ENCODE results near the gene ITPR3. TPM values are rescaled to one million over a fixed set of nuclear protein-coding genes. Genes with fewer than 3 reads are reported as not detected.

ITPR3 gene
- total and polyA plus RNA-seq, 8 donors: 70.8 to 147 (median 94.4) TPM

- peaks cover 0 to 12% of the 10 kb centered on the region in 2 donors for H3K4me1 ChIP-seq
- H3K36me3 ChIP-seq: no peaks in the 10 kb centered on the region
- no peak overlapping the region for H3K27ac ChIP-seq
- DNase-seq: no peak
- no peak for TF ChIP-seq CTCF (IDR thresholded peaks at IDR 0.05)
- no peak overlapping the region for H3K4me3 ChIP-seq
- ATAC-seq: peak; percentile 21
- peaks cover 0 to 12% of the 10 kb centered on the region in 2 donors for H3K27me3 ChIP-seq
- intact Hi-C loops (cut with DNase I): no loop called here
- H3K9me3 ChIP-seq: no peaks in the 10 kb centered on the region
Observed at GRCh38 chr6:33616113-33616512, 5.0 kb upstream of the ITPR3 start.

DNA sequence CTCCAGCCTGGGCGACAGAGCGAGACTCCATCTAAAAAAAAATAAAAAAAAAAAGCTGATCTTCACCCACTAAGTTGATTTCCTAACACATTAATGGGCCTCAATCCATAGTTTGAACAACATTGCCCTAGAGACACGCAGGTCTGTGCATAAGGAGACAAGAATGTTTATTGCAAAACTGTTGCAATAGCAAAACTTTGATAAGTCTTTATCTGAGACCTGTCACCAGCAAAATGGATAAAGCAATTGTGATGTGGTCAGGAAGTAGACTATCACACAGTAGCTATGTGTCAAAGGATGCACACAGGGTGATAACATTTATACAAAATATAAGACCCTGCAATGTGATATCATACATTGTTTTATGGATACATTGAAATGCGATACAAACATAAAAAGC lies 4.2 kb upstream of the ITPR3 start:
- intact Hi-C loops (cut with DNase I): no loop called here
- Histone ChIP-seq H3K36me3 (no peaks in the 10 kb centered on the region), H3K4me1 (peaks cover 0 to 18% of the 10 kb centered on the region in 2 donors), H3K27me3 (peaks cover 0 to 20% of the 10 kb centered on the region in 2 donors), H3K9me3 (no peaks in the 10 kb centered on the region), H3K27ac (no peak overlapping the region), H3K4me3 (no peak overlapping the region)
- ATAC-seq (no peak), DNase-seq (no peak)
- TF ChIP-seq CTCF (IDR thresholded peaks at IDR 0.05): no peak

DNA sequence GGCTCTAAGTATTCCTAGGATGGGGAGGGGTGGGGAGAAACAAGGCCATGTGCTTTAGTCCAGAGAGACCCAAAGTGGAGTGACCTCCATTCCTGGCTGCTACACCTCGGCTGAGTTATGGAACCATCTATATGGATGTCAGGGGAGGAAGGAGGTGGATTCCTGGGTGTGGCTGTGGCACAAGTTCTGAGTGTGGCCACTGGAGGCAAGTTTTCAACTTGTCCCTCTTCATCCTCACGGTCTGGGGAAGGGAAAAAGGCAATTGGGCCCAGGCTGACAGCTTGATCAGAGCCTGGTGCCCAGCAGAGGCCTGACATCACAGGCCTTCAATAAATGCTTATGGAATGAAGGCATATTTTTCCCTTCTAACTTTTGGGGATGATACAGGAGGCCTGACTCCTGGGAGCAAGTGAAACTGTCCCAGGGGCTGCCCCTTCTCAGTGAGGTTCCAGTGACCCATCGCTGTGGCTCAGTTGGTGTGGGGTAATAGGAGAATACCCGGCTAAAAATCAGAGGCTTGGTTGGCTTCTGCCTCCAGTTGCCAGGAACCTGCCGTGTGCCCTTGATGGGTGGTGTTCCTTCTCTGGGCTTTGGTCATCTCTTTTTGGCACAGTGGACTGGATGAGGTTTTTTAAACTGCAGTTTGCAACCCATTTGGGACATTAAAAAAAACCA lies 1.8 kb upstream of the ITPR3 start:
- intact Hi-C loops (cut with DNase I): no loop called here
- Histone ChIP-seq H3K4me1 (peaks cover 7 to 40% of the 10 kb centered on the region in 2 donors), H3K27ac (peak overlapping the region; percentile 89 to 91)

DNA sequence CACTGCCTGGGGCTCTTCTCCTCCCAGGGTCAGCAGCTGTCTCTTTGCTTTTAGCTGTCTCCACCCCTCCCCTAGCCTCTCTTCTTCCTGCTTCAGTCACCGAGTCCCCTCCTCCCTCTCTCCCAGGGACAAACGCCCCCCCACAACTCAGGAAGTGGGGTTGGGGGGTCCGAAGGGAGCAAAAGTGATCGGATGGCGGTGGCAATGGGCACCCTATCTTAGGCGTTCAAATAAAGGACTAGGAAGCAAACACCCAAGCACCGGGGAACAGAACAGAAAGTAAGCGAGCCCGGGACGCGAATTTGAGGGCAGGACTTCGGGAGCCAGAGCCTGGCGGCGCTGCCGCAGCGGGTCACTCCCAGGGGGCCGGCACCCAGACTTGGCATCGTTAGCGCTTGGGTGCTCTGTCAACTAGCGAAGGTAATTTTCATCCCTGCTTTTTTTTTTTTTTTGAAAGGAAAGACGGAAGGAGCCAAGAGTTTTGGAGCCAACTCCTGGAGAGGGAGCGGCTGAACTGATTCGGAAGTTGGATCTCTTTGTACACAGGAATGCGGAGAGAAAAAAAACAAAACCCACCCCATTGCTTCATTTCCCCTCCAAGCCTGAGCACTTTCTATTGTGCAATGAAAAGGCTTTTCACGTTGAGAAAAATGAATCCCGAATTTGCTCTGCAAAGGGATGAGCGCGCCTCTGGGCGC lies 815 bp upstream of the ITPR3 start:
- ATAC-seq (peak; percentile 13), DNase-seq (peak; percentile 65 to 86 (median 74))
- peaks cover 0 to 32% of the 10 kb centered on the region in 2 donors for H3K27me3 ChIP-seq
- H3K4me3 ChIP-seq: peak overlapping the region; percentile 61 to 72
- H3K36me3 ChIP-seq: no peaks in the 10 kb centered on the region
- no peak for TF ChIP-seq CTCF (IDR thresholded peaks at IDR 0.05)
- intact Hi-C loops (cut with DNase I): no loop called here
- no peaks in the 10 kb centered on the region for H3K9me3 ChIP-seq
- peak overlapping the region; percentile 89 to 91 for H3K27ac ChIP-seq
- H3K4me1 ChIP-seq: peaks cover 7 to 50% of the 10 kb centered on the region in 2 donors

More for the DNA sequence above, 1.8 kb upstream of the ITPR3 start:
- Histone ChIP-seq H3K27me3 (peaks cover 0 to 32% of the 10 kb centered on the region in 2 donors), H3K4me3 (no peak overlapping the region), H3K9me3 (no peaks in the 10 kb centered on the region), H3K36me3 (no peaks in the 10 kb centered on the region)
- DNase-seq (no peak), ATAC-seq (no peak)
- no peak for TF ChIP-seq CTCF (IDR thresholded peaks at IDR 0.05)

DNA sequence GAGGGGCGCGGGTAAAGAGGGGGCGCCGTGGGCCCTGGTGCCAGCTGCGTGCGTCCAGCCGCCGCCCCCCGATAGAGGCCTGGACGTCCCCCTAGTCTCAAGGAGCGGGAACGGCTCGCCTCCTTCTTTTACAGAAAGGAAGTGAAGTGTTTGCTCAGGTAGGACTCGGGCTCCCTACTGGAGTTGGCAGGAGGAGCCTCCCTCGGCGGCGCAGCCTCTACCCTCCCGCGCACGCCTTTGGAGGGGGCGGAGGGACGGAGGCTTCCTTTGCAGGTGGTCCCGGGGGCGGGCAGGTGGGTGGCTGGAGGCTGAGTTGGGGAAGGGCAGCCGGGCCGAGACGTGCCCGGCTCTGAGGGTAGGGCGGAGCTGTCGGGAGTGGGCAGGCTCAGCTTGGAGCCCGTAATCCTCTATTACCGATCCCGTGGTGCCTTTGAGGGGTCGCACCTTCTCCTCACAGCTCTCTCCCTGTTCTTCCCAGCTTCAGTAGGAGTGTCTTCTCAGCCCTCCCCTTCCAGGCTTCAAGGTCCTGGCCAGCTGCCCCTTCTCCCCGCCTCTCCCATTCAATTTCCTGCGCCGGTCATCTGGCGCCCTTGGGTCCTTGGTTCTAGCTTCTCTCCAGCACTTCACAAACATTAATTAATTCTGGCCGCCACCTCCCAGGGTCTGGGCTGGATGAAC lies 728 bp downstream of the ITPR3 start:
- no peak for TF ChIP-seq CTCF (IDR thresholded peaks at IDR 0.05)
- DNase-seq (peak in 3 of 4 donors; percentile 65 to 86 (median 78)), ATAC-seq (peak; percentile 46)
- Histone ChIP-seq H3K27ac (peak overlapping the region; percentile 89 to 91), H3K36me3 (peaks cover 0 to 4% of the 10 kb centered on the region in 2 donors), H3K4me3 (peak overlapping the region; percentile 61 to 72), H3K9me3 (no peaks in the 10 kb centered on the region), H3K4me1 (peaks cover 7 to 59% of the 10 kb centered on the region in 2 donors), H3K27me3 (peaks cover 0 to 32% of the 10 kb centered on the region in 2 donors)
- intact Hi-C loops (cut with DNase I): no loop called here

Measured in left lung (tissue), 10 donors.